ENCODE measurements around the gene CD46. TPM values are rescaled to one million over a fixed set of nuclear protein-coding genes. Genes with fewer than 3 reads are reported as not detected.
"Not testable (repeated sequence)": the region's sequence is repeated elsewhere in the genome, so short reads cannot be mapped to it uniquely, and the experiment has no call there.

CD46 gene
- 10 to 100 TPM; 78.9 to 92.3 (median 86.7) TPM for polyA plus RNA-seq

DNA sequence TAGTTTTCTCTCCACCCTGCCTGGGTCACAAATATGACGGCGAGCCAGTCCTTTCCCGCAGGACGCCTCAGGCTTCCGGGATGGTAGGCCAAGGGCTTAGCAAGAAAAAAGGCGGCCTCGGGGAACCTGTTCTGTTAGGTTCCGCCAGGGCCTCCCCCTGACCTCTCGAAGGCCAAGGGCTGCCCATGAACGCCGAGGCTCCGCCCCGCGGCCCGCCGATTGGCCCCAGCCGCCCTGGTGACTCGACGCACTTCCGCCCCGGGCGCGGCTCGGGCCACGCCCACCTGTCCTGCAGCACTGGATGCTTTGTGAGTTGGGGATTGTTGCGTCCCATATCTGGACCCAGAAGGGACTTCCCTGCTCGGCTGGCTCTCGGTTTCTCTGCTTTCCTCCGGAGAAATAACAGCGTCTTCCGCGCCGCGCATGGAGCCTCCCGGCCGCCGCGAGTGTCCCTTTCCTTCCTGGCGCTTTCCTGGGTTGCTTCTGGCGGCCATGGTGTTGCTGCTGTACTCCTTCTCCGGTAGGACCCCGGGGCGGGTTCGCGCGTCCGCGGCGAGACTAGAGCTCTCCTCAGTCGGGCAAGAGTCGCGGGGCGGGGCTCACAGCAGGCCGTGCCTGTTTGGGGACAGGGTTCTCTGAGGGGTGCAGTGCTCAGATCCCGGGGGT lies at the start of gene CD46:
Gene CD46 (plus strand): TSS at position 265 of the 666 bp plus-strand sequence. CDS start 159 bp downstream, at position 424.
- peak within 1 kb of the TSS; percentile 92 to 99 (median 99) for H3K27ac Mint-ChIP-seq
- peak within 1 kb of the TSS; percentile 96 to 98 (median 96) for H3K4me3 Mint-ChIP-seq
- H3K9me3 Mint-ChIP-seq = peaks cover 0 to 2% (median 0%) of the 10 kb centered on the region in 6 donors
- H3K4me1 Mint-ChIP-seq = peaks cover 45 to 71% of the 10 kb centered on the region in 2 donors
- DNase-seq = peak; percentile 93
- peaks cover 4 to 6% (median 5%) of the 10 kb centered on the region in 3 donors for H3K27me3 Mint-ChIP-seq (ENCODE audit: low read depth in 3 of 3)
- no peaks in the 10 kb centered on the region for H3K36me3 Mint-ChIP-seq

DNA sequence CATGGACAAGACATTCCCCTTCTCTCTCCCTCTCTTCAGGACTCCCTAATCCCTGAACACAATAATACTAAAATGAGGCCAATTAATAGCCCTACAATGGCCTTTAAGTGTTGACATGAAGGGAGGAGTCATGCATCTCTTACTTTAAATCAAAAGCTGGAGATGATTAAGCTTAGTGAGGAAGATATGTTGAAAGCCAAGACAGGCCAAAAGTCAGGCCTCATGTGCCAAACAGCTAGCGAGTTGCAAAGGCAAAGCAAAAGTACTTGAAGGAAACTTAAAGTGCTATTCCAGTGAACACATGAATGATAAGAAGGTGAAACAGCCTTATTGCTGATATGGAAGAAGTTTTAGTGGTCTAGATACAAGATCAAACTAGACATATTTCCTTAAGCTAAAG lies 49.5 kb upstream of the CD46 start:
- Mint-ChIP-seq H3K27ac (no peak overlapping the region), H3K4me3 (no peak overlapping the region), H3K9me3 (no peaks in the 10 kb centered on the region), H3K4me1 (no peaks in the 10 kb centered on the region), H3K36me3 (no peaks in the 10 kb centered on the region), H3K27me3 (ENCODE audit: low read depth in 3 of 3) (peaks cover 2 to 10% (median 5%) of the 10 kb centered on the region in 3 donors)
- no peak for DNase-seq

DNA sequence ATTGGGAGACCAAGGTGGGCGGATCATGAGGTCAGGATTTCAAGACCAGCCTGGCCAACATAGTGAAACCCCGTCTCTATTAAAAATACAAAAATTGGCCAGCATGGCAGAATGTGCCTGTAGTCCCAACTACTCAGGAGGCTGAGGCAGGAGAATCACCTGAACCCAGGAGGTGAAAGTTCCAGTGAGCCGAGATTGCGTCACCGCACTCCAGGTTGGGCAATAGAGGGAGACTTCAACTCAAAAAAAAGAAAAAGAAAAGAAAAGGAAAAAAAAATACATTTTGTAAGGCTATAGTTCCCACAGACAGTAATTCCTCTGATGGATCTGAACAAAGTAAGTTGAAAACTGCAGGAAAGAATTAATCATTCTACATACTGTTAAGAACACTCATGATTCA lies 48.1 kb upstream of the CD46 start:
- no peak for DNase-seq
- Mint-ChIP-seq H3K4me3 (no peak overlapping the region), H3K27me3 (ENCODE audit: low read depth in 3 of 3) (peaks cover under 1 to 6% (median 2%) of the 10 kb centered on the region in 3 donors), H3K9me3 (no peaks in the 10 kb centered on the region), H3K27ac (no peak overlapping the region), H3K36me3 (no peaks in the 10 kb centered on the region), H3K4me1 (no peaks in the 10 kb centered on the region)

DNA sequence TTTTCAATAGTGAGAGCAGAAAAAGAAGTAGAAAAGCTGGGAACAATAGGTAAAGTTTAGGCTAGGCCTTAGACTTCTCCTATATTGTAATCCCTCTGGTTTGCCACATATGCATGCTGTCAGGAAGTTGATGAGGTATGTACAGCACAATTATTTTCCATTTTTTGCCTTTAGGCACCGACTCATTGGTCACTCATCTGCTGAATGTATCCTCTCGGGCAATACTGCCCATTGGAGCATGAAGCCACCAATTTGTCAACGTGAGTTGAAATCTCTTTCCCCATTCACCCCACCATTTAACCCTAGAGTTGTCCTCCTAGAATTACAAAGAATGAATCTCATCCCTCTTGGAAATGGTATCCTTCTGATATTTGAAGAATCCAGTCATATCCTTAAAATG lies 43.9 kb upstream of the CD46 start:
- not testable (repeated sequence) for H3K27ac Mint-ChIP-seq; H3K27me3 Mint-ChIP-seq (ENCODE audit: low read depth in 3 of 3); DNase-seq; H3K9me3 Mint-ChIP-seq; H3K4me3 Mint-ChIP-seq; H3K4me1 Mint-ChIP-seq; H3K36me3 Mint-ChIP-seq

DNA sequence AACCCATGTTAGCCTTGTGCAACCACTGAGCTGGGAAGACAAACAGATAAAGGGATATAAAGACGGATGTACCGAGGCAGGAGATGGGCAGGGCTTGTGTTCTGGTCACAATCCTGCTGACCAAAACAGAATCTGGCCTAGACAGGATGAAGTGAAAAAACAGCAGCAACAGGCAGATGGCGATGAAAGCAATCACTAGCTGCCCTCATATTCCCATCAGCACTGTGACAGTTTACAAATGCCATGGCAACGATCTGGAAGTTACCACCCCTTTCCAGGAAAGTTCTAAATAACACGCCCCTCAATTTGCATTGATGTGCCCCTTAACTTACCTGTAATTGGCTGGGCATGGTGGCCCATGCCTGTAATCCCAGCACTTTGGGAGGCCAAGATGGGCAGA lies 40.6 kb upstream of the CD46 start:
- no peaks in the 10 kb centered on the region for H3K9me3 Mint-ChIP-seq
- peaks cover 1 to 2% (median 1%) of the 10 kb centered on the region in 3 donors for H3K27me3 Mint-ChIP-seq (ENCODE audit: low read depth in 3 of 3)
- H3K27ac Mint-ChIP-seq = no peak overlapping the region
- H3K4me3 Mint-ChIP-seq = no peak overlapping the region
- H3K36me3 Mint-ChIP-seq = no peaks in the 10 kb centered on the region
- DNase-seq = no peak
- H3K4me1 Mint-ChIP-seq = no peaks in the 10 kb centered on the region

DNA sequence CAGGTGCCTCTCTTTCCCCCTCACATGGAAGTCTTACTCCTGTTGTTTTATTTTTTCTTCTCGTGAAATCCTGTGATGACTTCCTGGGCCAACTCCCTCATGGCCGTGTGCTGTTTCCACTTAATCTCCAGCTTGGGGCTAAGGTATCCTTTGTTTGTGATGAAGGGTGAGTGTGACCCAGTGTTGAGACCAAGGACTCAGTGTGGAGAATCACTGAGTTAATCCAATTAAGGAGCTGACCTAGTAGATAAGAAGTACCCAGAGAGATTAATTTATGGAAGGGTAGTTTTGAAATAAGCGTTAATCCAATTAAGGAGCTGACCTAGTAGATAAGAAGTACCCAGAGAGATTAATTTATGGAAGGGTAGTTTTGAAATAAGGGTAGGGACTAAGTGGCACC lies 39.2 kb upstream of the CD46 start:
- H3K9me3 Mint-ChIP-seq; H3K4me3 Mint-ChIP-seq; DNase-seq; H3K27me3 Mint-ChIP-seq (ENCODE audit: low read depth in 3 of 3); H3K27ac Mint-ChIP-seq; H3K4me1 Mint-ChIP-seq; H3K36me3 Mint-ChIP-seq: not testable (repeated sequence)

DNA sequence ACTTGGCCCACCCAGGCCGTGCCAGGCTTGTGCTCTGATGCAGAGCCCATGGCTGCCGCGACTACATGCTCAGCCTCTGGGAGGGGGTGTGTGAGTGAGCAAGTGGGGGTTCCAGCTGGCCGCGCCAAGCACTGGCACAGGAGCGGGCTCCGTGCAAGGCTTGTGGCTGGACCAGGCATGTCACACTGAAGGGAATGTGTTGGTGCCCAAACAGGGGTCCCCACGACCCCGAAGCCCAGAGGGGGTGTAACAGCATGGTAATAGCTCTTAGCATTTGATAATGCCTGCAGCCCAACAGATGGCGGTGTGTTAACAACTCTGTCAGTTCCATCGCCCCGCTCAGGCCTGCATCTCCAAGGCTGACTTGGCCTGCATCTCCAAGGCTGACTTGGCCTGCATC lies 38.3 kb upstream of the CD46 start:
- H3K9me3 Mint-ChIP-seq = no peaks in the 10 kb centered on the region
- no peaks in the 10 kb centered on the region for H3K36me3 Mint-ChIP-seq
- peaks cover 1 to 2% (median 1%) of the 10 kb centered on the region in 3 donors for H3K27me3 Mint-ChIP-seq (ENCODE audit: low read depth in 3 of 3)
- DNase-seq = no peak
- H3K4me1 Mint-ChIP-seq = no peaks in the 10 kb centered on the region
- H3K4me3 Mint-ChIP-seq = no peak overlapping the region
- H3K27ac Mint-ChIP-seq = no peak overlapping the region

DNA sequence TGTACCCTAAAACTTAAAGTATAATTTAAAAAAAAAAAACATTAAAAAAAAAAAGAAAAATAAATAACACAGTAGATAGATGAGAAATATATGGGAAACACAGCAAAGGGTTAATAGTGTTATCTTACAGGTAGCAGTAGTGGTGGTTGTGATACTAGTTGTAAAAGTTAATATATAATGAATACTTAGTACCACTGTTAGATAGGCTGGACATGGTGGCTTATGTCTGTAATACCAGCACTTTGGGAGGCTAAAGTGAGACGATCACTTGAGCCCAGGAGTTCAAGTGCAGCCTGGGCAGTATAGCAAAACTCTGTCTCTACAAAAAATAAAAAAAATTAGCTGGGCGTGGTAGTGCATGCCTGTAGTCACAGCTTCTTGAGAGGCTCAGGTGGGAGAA lies 32.6 kb upstream of the CD46 start:
- Mint-ChIP-seq H3K27ac (no peak overlapping the region), H3K9me3 (no peaks in the 10 kb centered on the region), H3K4me3 (no peak overlapping the region), H3K36me3 (no peaks in the 10 kb centered on the region), H3K4me1 (no peaks in the 10 kb centered on the region), H3K27me3 (ENCODE audit: low read depth in 3 of 3) (no peaks in the 10 kb centered on the region)
- DNase-seq = no peak

DNA sequence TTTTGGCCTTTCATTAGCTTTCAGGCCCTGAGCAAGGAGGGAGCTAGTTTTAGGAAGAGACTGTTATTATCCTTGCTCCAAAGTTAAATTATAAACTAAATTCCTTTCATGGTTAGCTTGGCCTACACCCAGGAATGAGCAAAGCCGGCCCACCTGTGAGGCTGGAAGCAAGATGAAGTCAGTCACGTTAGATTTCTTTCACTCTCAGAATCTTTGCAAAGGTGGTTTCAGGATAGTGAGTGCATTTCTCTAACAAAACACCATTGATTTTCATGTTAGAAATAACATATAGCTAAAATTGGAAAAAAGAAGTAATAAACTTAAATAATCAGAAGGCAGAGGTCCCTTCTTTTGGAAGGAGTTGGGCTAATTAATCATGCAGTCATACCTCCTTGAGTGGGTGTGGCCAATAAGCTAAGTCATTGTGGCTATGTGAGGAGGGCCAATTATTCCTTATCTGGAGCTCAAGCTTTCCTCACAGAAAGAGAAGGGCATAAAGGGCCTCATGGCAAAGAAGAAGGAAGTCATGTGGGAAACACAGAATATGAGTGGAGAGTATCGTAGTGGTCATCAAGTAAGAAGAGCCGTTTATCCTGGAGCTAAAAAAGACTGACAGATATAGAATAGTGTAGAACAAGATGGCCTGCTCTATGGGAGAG lies 23.5 kb upstream of the CD46 start:
- not testable (repeated sequence) for H3K27me3 Mint-ChIP-seq (ENCODE audit: low read depth in 3 of 3); H3K4me3 Mint-ChIP-seq; H3K4me1 Mint-ChIP-seq; H3K9me3 Mint-ChIP-seq; H3K36me3 Mint-ChIP-seq; DNase-seq; H3K27ac Mint-ChIP-seq

DNA sequence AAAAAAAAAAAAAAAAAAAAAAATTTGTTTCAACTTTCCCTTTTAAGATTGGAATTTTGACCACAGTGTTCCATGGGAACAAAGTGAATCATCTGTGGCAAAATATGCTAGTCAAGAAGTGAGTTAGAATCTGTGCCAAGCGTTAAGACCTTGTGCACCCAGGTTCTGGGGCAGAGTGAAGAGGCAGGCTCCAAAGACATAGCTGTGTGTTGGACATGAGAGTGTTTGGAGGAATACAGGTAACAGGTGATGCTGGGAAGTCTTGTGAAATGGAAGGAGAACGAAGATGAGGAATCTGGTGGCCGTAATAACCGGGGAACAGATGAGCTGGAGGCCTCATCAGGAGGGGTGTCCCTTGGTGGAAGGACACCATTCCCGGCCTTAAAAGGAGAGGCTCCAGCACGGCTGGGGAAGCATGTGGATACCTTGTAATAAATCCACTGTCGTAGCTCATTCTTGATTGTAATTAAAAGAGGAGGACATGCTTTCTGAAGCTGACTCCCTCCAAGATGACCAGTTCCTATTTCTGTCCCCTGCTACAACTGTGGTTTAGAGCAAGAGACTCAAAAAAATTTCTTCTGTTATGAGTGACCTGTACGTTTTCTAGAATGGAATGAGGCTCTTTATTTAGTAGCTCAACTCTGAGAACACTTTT lies 14.2 kb upstream of the CD46 start:
- H3K36me3 Mint-ChIP-seq, H3K27ac Mint-ChIP-seq, DNase-seq, H3K9me3 Mint-ChIP-seq, H3K4me3 Mint-ChIP-seq, H3K4me1 Mint-ChIP-seq: not testable (repeated sequence)
- peaks cover 0 to 12% (median 2%) of the 10 kb centered on the region in 3 donors for H3K27me3 Mint-ChIP-seq (ENCODE audit: low read depth in 3 of 3)

DNA sequence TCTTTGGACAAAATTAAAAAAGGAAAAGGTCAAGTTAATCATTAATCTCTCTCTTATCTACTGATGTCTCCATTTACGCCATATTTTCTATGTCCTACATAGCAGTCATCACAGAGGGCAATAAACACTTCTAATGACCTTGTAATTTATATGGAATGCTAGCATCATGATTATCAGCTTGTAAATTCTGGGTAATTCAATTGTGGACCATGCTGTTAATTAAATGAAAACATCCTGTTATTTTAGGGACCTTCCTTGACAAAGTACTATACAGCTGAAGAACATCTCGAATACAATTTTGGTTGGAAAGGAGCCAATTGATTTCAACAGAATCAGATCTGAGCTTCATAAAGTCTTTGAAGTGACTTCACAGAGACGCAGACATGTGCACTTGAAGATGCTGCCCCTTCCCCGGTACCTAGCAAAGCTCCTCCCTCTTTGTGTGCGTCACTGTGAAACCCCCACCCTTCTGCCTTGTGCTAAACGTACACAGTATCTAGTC lies 13.6 kb upstream of the CD46 start:
- DNase-seq, H3K9me3 Mint-ChIP-seq, H3K4me1 Mint-ChIP-seq, H3K4me3 Mint-ChIP-seq, H3K36me3 Mint-ChIP-seq, H3K27ac Mint-ChIP-seq: not testable (repeated sequence)
- H3K27me3 Mint-ChIP-seq (ENCODE audit: low read depth in 3 of 3) = peaks cover 0 to 12% (median 2%) of the 10 kb centered on the region in 3 donors

DNA sequence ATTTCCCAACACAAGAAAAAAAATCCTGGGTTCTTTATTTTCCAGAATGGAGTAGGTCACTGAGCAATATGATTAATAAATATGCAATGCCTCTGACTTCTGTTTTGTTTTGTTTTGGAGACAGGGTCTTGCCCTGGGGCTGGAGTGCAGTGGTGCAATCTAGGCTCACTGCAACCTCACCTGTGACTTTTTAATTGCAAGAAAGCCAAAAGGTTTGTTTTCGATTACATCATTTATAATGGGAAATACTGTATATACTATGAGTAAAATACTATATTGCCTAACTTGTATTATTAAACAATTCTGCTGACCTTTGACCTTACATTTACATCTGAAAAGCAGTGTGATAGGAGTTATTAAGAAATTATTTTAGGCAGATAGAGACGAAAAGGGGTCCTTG lies 11.6 kb upstream of the CD46 start:
- Mint-ChIP-seq H3K27me3 (ENCODE audit: low read depth in 3 of 3) (peaks cover 2 to 9% (median 2%) of the 10 kb centered on the region in 3 donors), H3K36me3 (no peaks in the 10 kb centered on the region), H3K9me3 (no peaks in the 10 kb centered on the region), H3K4me1 (no peaks in the 10 kb centered on the region), H3K4me3 (no peak overlapping the region), H3K27ac (no peak overlapping the region)
- no peak for DNase-seq

DNA sequence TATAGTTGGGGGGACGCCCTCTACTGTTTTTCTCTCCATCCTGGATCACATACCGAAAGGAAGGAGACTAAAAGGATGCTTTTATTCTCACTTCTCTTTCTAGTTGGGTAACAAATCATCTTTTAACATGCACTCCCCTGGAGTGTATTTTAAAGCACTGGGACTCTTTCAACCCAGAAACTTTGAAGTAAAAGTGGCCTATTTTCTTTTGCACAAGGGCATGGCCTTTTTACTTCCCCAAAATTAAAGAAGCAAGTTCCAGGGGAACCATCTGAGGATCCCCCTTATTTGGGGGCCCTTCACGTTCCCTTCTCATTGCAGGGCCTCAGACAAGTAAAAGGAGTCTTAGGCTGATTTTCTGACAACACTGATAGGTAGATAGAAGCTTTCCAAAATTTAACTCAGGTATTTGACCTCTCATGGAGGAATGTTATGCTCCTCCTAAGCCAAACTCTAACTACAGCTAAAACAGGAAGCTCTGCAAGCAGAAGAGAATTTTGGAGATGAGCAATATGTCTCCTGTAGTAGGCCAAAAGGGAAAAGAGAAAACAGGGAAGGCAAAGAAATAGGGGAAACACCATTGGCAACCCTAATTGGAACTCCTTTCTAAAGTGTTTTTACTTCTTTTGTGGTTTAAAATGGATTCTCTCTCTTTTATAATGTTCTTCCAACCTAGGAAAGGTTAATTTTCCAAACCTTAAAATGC lies 8.9 kb upstream of the CD46 start:
- Mint-ChIP-seq H3K4me3 (no peak overlapping the region), H3K4me1 (no peaks in the 10 kb centered on the region), H3K9me3 (no peaks in the 10 kb centered on the region), H3K27me3 (ENCODE audit: low read depth in 3 of 3) (peaks cover 0 to 9% (median 2%) of the 10 kb centered on the region in 3 donors), H3K27ac (no peak overlapping the region), H3K36me3 (no peaks in the 10 kb centered on the region)
- no peak for DNase-seq

All from immature natural killer cell (primary cell).